Esophagus squamous epithelium (tissue), 4 donors: Measurements from ENCODE around the gene OXTR.

ENCODE experiments used
- POLR2A ChIP-seq, 4 donors: fragments of 450-650 bp; IDR thresholded peaks; one replicate each; pipeline ENCODE4 v1.6.1; 2017; ENCODE audit warnings: antibody characterized with exemption in 4 of 4, mild to moderate bottlenecking in 4 of 4, moderate library complexity in 3 of 4
- TF ChIP-seq, protein P1 (sequence below), 6 experiments: fragments of 450-650 bp in 4 of 6; fragments of 200-600 bp in 2 of 6; sonication (generic) in 2 of 6; IDR thresholded peaks; one replicate each; pipeline ENCODE4 v1.5.1; 2016 to 2019; ENCODE audit warnings: antibody characterized with exemption in 6 of 6, mild to moderate bottlenecking in 4 of 6, moderate library complexity in 4 of 6

- TF ChIP-seq, protein P1, sequence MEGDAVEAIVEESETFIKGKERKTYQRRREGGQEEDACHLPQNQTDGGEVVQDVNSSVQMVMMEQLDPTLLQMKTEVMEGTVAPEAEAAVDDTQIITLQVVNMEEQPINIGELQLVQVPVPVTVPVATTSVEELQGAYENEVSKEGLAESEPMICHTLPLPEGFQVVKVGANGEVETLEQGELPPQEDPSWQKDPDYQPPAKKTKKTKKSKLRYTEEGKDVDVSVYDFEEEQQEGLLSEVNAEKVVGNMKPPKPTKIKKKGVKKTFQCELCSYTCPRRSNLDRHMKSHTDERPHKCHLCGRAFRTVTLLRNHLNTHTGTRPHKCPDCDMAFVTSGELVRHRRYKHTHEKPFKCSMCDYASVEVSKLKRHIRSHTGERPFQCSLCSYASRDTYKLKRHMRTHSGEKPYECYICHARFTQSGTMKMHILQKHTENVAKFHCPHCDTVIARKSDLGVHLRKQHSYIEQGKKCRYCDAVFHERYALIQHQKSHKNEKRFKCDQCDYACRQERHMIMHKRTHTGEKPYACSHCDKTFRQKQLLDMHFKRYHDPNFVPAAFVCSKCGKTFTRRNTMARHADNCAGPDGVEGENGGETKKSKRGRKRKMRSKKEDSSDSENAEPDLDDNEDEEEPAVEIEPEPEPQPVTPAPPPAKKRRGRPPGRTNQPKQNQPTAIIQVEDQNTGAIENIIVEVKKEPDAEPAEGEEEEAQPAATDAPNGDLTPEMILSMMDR (IDR thresholded peaks at IDR 0.05), result no peak
- TF ChIP-seq POLR2A (IDR thresholded peaks at IDR 0.05), result no peak
Measured at GRCh38 chr3:8730656-8731055, 38.8 kb downstream of the OXTR start.
